Natural killer cell treated with Interleukin-12 subunit alpha and Interleukin-12 subunit beta and Interleukin-15 and Interleukin-18, amount 100 ng/mL, for 72 hours (primary cell): ENCODE data around the gene DNAJC17. TPM values are rescaled to one million over a fixed set of nuclear protein-coding genes. Genes with fewer than 3 reads are reported as not detected.

Source experiments
- ATAC-seq, 2 donors: fragments of 150-1000 bp; cut with Tn5 transposase in 1 of 2; sonication (Bioruptor Pico), chemical (Tn5 transposase) in 1 of 2; 2 replicates each; pipeline ENCODE4 v1.10.0; 2021
- DNase-seq: peaks from one replicate; pipeline ENCODE4 v3.0.0; 2022; ENCODE audit warnings: low spot score
- H3K27ac Mint-ChIP-seq, 2 donors: 1 replicate in 1 of 2; 2 replicates in 1 of 2; pipeline ENCODE4 v1.8.0; 2022; ENCODE audit warnings: mixed read lengths in 2 of 2, mild to moderate bottlenecking in 1 of 2, moderate library complexity in 1 of 2
- H3K27me3 Mint-ChIP-seq, 2 donors: 1 replicate in 1 of 2; 2 replicates in 1 of 2; pipeline ENCODE4 v1.8.0; 2022; ENCODE audit warnings: mixed read lengths in 2 of 2
- H3K36me3 Mint-ChIP-seq: one replicate; pipeline ENCODE4 v1.8.0; 2022; ENCODE audit warnings: mixed read lengths
- H3K4me1 Mint-ChIP-seq, 2 donors: 1 replicate in 1 of 2; 2 replicates in 1 of 2; pipeline ENCODE4 v1.8.0; 2022; ENCODE audit warnings: low read depth in 2 of 2, mixed read lengths in 2 of 2, mild to moderate bottlenecking in 1 of 2
- H3K4me3 Mint-ChIP-seq: one replicate; pipeline ENCODE4 v1.8.0; 2022; ENCODE audit warnings: mixed read lengths
- H3K9me3 Mint-ChIP-seq: 2 replicates; pipeline ENCODE4 v1.8.0; 2022; ENCODE audit warnings: mixed read lengths
- total RNA-seq, 2 donors: library from RNA; stranded (reverse); gene quantifications; one replicate each; pipeline ENCODE4 v1.2.3, GENCODE V29; 2022

Gene DNAJC17
- total RNA-seq, 2 donors from 2014 or later: 40.4 to 62.6 TPM

DNA sequence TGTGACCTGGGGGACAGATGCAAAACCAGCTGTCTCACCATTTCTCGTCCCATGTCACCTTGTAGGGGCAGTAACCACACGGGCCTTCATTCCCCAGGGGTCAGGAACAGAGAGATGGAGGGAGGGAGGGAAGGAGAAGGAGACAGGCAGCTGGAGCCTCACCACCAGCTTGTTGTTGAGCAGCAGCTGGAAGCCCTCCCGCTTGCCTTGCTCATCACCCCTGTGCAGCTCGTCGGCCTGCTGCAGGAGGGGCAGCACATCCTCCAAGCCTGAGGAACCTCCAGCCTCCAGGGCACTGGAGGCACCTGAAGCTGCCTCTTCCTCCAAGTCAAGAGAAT is 62.5 kb downstream of the DNAJC17 start:
- peak overlapping the region; percentile 56 for H3K4me3 Mint-ChIP-seq
- H3K27ac Mint-ChIP-seq: peak overlapping the region; percentile 85 to 87
- DNase-seq (no peak), ATAC-seq (no peak)
- H3K36me3 Mint-ChIP-seq: peaks cover 3% of the 10 kb centered on the region
- no peaks in the 10 kb centered on the region for H3K27me3 Mint-ChIP-seq
- H3K9me3 Mint-ChIP-seq: no peaks in the 10 kb centered on the region
- peaks cover 37 to 53% of the 10 kb centered on the region in 2 donors for H3K4me1 Mint-ChIP-seq

DNA sequence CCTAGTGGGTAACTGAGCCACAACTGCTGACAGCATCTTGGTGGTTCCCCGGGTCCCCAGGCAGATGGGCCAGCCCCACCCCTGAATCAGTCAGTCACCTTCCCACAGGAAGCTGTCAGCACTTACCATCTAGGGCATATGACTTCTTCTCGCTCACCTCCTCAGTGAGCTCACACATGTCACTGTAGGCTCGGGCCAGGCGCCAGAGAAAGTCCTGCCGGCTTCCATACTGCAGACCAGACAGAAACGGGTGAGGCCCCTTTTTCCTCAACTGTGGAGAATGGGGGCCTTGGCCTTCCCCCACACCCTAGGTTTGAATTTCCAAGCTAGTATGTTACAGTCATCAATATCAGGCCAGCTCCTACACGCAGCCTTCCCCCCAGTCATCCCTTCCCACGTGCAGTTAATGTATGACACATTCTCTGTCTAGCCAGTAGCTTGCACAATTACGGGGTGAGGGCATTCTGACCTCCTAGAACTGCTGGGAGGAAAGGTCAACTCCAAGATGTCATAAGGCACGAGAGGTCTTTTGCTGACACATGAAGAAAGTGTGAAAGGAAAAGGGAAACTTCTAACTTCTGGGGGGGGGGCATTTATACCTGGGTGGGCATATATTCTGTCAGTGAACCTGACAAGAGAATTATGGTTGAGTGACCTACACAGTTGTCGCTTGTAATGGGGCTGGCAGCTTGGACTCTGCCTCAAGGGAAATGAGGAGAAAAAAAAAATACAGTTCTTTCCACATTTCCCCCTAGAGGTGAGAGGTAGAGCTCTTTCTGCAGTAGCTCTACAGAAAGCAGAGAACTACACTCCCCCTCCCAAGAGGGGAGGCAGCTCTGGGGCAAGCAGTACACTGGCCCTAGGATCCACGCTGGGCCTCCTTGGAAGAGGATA is 63.1 kb downstream of the DNAJC17 start:
- Mint-ChIP-seq H3K27ac (peak overlapping the region; percentile 85 to 87), H3K4me1 (peaks cover 37 to 53% of the 10 kb centered on the region in 2 donors), H3K9me3 (no peaks in the 10 kb centered on the region), H3K4me3 (peak overlapping the region; percentile 53), H3K27me3 (no peaks in the 10 kb centered on the region), H3K36me3 (no peaks in the 10 kb centered on the region)
- ATAC-seq (peak; percentile 94 to 97), DNase-seq (peak; percentile 85)

DNA sequence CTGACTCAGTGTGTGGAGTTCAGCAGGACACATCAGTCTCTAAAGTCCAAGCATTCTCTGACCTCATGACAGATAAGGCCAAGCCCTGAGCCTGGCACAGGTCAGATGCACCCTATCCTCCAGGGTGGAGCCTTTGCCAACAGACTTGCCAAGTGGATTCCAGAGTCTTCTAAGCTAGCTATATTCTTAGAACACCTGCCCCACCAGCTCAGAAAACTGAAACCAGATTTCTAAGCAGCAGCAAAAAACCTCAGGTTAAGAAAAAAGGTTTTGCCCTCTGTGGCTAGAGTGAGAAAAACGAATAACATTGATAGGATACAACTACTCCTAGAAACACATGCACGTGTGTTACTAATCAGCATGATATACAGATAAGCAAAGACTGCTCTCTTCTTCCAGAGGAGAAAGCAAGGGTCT is 63.8 kb downstream of the DNAJC17 start:
- Mint-ChIP-seq H3K9me3 (no peaks in the 10 kb centered on the region), H3K4me3 (peak overlapping the region; percentile 53), H3K4me1 (peaks cover 37 to 53% of the 10 kb centered on the region in 2 donors), H3K27ac (peak overlapping the region; percentile 85 to 87), H3K27me3 (no peaks in the 10 kb centered on the region), H3K36me3 (peaks cover 4% of the 10 kb centered on the region)
- DNase-seq (no peak), ATAC-seq (peak in 1 of 2 donors; percentile 0)

DNA sequence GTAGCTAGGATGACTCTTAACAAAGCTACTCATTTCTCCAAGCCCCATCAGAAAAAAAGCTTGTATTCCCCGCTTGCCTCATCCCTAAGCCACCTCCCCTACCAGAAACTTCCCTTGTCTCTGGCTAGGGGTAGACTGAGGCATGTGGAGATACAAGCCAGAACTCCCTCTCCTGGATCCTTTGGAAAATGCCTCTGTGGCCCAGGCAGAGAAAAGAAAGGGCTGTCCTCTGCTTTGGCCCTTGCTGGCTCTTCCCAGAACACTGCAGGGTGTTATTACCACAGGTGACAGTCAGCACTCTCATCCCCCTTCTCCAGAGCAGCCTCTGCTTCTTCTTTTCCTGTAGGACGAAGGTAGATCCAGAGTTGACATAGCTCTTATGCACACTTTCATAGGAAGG is 67.4 kb downstream of the DNAJC17 start:
- no peaks in the 10 kb centered on the region for H3K27me3 Mint-ChIP-seq

GRCh38 chr15:40739047-40739446 is 68.2 kb downstream of the DNAJC17 start:
- H3K27ac Mint-ChIP-seq: no peak overlapping the region
- H3K36me3 Mint-ChIP-seq: peaks cover 5% of the 10 kb centered on the region
- ATAC-seq (no peak), DNase-seq (no peak)
- no peak overlapping the region for H3K4me3 Mint-ChIP-seq
- no peaks in the 10 kb centered on the region for H3K9me3 Mint-ChIP-seq
- no peaks in the 10 kb centered on the region for H3K27me3 Mint-ChIP-seq
- peaks cover 14% of the 10 kb centered on the region in 2 donors for H3K4me1 Mint-ChIP-seq

More for the DNA sequence above, 67.4 kb downstream of the DNAJC17 start:
- H3K27ac Mint-ChIP-seq: no peak overlapping the region
- peaks cover 21 to 22% of the 10 kb centered on the region in 2 donors for H3K4me1 Mint-ChIP-seq
- H3K4me3 Mint-ChIP-seq: no peak overlapping the region
- ATAC-seq (no peak), DNase-seq (no peak)
- H3K9me3 Mint-ChIP-seq: no peaks in the 10 kb centered on the region
- H3K36me3 Mint-ChIP-seq: peaks cover 5% of the 10 kb centered on the region

DNA sequence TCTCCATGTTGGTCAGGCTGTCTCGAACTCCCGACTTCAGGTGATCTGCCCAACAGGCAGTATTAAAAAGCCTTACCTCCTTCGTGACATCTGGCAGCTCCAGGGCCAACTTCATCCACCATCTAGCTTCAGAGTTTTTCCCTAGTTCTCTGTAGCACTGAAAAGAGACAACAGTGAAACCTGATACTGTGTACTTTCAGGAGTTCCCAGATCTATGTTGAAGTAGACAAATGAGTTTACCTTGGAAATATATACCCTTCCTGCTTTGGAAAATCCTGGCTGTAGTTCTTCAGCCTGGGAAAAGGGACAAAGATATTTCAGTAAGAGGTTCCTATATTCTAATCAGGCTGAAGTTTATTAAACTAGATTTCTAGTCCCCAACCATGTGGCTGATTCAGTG is 70.2 kb downstream of the DNAJC17 start:
- H3K4me3 Mint-ChIP-seq: no peak overlapping the region
- DNase-seq: no peak
- no peaks in the 10 kb centered on the region for H3K27me3 Mint-ChIP-seq
- H3K27ac Mint-ChIP-seq: no peak overlapping the region
- peaks cover 5% of the 10 kb centered on the region for H3K36me3 Mint-ChIP-seq
- H3K4me1 Mint-ChIP-seq: no peaks in the 10 kb centered on the region
- no peak for ATAC-seq
- H3K9me3 Mint-ChIP-seq: no peaks in the 10 kb centered on the region

DNA sequence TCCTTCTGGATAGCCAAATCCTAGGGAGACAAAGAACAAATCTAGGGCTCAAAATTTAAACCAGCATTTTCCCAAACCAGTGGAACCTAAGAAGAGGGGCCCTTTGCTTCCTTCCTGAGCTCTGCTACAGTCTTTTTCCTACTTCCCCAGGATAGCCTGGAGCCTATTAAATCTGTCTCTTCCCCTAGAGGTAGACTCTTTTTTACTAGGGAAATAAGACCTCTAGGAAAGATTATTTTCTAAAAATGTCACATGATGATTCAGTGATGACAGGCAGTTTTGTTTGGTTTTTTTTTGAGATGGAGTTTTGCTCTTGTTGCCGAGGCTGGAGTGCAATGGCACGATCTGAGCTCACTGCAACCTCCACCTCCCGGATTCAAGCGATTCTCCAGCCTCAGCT is 70.7 kb downstream of the DNAJC17 start:
- Mint-ChIP-seq H3K9me3 (no peaks in the 10 kb centered on the region), H3K27ac (no peak overlapping the region), H3K27me3 (no peaks in the 10 kb centered on the region), H3K4me1 (no peaks in the 10 kb centered on the region), H3K4me3 (no peak overlapping the region), H3K36me3 (peaks cover 5% of the 10 kb centered on the region)
- ATAC-seq (no peak), DNase-seq (no peak)

GRCh38 chr15:40731034-40731433 is 76.2 kb downstream of the DNAJC17 start:
- no peaks in the 10 kb centered on the region for H3K27me3 Mint-ChIP-seq
- H3K4me3 Mint-ChIP-seq: no peak overlapping the region
- peaks cover 16% of the 10 kb centered on the region for H3K36me3 Mint-ChIP-seq
- H3K9me3 Mint-ChIP-seq: no peaks in the 10 kb centered on the region
- no peaks in the 10 kb centered on the region for H3K4me1 Mint-ChIP-seq
- H3K27ac Mint-ChIP-seq: no peak overlapping the region
- ATAC-seq (no peak), DNase-seq (no peak)

- Mint-ChIP-seq H3K27me3 (no peaks in the 10 kb centered on the region), H3K4me3 (no peak overlapping the region), H3K4me1 (peaks cover 4 to 6% of the 10 kb centered on the region in 2 donors), H3K9me3 (no peaks in the 10 kb centered on the region), H3K36me3 (no peaks in the 10 kb centered on the region), H3K27ac (no peak overlapping the region)
- DNase-seq (no peak), ATAC-seq (no peak)
These were observed 83.4 kb downstream of the DNAJC17 start for GRCh38 chr15:40723919-40724318.

DNA sequence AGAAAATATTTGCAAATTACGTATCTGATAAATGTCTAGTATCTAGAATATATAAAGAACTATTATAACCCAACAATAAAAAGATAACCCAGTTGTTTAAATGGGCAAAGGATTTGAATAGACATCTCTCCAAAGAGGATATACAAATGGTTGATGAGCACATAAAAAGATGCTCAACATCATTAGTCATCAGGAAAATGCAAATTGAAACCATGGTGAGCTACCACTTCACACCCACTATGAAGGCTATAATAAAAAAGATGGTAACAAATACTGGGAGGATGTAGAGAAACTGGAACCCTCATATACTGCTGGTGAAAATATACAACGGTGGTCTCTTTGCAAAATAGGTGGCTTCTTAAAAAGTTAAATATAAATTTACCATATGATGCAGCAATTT is 84.3 kb downstream of the DNAJC17 start:
- Mint-ChIP-seq H3K27ac (no peak overlapping the region), H3K4me1 (peaks cover 4 to 6% of the 10 kb centered on the region in 2 donors), H3K27me3 (no peaks in the 10 kb centered on the region), H3K9me3 (no peaks in the 10 kb centered on the region), H3K4me3 (no peak overlapping the region), H3K36me3 (no peaks in the 10 kb centered on the region)
- DNase-seq (no peak), ATAC-seq (no peak)

DNA sequence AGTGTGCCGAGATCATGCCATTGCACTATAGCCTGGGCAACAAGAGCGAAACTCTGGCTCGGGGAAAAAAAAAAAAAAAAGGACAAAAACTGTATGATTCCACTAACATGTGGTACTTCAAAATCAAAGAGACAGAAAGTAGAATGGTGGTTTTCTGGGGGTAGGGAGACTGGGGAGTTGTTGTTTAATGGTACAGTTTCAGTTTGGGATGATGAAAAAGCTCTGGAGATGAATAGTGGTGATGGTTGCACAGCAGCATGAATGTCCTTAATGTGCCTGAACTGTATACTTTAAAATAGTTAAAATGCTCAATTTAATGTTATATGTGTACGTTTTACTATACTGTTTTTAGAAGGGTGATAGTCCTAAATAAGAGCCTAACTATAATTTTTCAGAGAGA is 84.9 kb downstream of the DNAJC17 start:
- Mint-ChIP-seq H3K36me3 (no peaks in the 10 kb centered on the region), H3K27ac (no peak overlapping the region), H3K9me3 (no peaks in the 10 kb centered on the region), H3K4me3 (no peak overlapping the region), H3K27me3 (no peaks in the 10 kb centered on the region), H3K4me1 (peaks cover 4 to 6% of the 10 kb centered on the region in 2 donors)
- no peak for DNase-seq
- ATAC-seq: no peak

DNA sequence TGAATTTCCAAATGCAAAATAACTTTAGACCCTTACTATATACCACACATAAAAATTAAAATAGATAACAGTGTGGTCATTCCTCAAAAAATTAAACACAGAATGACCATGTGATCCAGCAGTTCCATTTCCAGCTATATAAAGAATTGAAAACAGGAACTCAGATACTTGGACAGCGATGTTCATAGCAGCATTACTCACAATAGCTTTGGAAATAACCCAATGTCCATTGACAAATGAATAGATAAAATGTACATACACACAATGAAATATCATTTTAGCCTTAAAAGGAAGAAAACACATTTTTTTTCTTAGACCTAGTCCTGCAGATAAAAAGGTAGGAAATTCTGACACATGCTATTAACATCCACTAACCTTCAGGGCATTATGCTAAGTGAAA is 85.6 kb downstream of the DNAJC17 start:
- DNase-seq (no peak), ATAC-seq (no peak)

GRCh38 chr15:40716165-40716564 is 91.1 kb downstream of the DNAJC17 start:
- Mint-ChIP-seq H3K4me3 (no peak overlapping the region), H3K9me3 (no peaks in the 10 kb centered on the region), H3K4me1 (no peaks in the 10 kb centered on the region), H3K27me3 (no peaks in the 10 kb centered on the region), H3K36me3 (peaks cover 4% of the 10 kb centered on the region), H3K27ac (no peak overlapping the region)
- ATAC-seq: no peak
- no peak for DNase-seq

More for the DNA sequence above, 85.6 kb downstream of the DNAJC17 start:
- Mint-ChIP-seq H3K27ac (no peak overlapping the region), H3K36me3 (no peaks in the 10 kb centered on the region), H3K4me1 (peaks cover 4 to 6% of the 10 kb centered on the region in 2 donors), H3K4me3 (no peak overlapping the region), H3K27me3 (no peaks in the 10 kb centered on the region), H3K9me3 (no peaks in the 10 kb centered on the region)
